HG03060 (cell line): ENCODE data around the gene SEMA6A.
"Not testable (repeated sequence)": the region's sequence is repeated elsewhere in the genome, so short reads cannot be mapped to it uniquely, and the experiment has no call there.

ENCODE experiments used
- ATAC-seq: cut with Tn5 transposase; IDR thresholded peaks from one replicate; pipeline ENCODE4 v1.9.1; 2021; ENCODE audit warnings: low read depth, moderate number of reproducible peaks; ENCODE audit not compliant: unreplicated experiment

SEMA6A gene

DNA sequence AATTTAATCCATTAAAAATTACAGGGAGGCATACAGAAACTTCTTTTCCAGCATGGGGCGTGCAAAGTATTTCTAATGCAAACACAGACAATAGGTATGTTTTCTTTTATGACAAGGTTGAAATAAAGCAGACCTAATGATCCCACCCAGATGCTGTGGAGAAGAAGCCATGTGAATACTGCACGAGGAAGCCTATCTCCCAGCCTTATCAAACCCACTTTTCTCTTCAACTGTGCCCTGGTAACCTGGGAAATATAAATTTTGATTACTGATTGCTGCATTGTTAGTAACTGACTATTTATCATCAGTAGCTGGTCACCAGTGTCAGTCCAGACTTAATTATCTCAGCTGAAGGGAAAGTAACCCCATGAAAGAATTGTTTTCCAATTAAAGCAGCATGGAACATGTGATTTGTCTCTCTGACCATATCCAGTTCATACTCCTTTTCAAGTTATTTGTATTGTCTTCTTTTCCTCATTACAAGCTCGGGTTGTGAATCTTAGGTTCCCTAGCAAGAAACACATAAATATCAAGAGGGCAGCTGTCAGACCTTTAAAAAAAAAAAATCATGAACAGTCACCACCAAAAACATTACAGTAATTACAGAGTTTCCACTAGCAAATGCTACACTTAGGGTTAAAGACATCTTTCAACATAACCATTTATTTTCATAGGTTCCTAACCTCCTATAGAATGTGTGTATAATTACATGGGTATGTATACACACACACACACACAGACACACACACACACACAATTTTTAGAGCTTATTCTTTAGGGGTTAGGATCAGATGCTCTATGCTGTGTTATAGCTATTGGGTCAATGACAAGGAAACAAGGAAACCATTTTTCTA lies 50.3 kb downstream of the SEMA6A start:
- ATAC-seq, result no peak

DNA sequence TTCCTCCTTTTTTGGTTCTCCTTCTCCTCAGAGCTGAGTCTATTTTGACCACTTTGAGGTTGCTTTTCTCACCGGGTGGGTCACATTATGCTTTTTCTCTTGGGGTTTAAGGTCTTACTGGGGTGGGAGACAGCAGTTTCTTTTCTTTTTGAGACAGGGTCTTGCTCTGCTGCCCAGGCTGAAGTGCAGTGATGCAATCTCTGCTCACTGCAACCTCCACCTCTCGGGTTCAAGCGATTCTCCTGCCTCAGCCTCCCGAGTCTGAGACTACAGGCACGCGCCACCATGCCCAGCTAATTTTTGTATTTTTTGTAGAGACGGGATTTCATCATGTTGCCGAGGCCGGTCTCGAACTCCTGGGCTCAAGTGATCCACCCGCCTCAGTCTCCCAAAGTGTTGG lies 51.4 kb downstream of the SEMA6A start:
- not testable (repeated sequence) for ATAC-seq

DNA sequence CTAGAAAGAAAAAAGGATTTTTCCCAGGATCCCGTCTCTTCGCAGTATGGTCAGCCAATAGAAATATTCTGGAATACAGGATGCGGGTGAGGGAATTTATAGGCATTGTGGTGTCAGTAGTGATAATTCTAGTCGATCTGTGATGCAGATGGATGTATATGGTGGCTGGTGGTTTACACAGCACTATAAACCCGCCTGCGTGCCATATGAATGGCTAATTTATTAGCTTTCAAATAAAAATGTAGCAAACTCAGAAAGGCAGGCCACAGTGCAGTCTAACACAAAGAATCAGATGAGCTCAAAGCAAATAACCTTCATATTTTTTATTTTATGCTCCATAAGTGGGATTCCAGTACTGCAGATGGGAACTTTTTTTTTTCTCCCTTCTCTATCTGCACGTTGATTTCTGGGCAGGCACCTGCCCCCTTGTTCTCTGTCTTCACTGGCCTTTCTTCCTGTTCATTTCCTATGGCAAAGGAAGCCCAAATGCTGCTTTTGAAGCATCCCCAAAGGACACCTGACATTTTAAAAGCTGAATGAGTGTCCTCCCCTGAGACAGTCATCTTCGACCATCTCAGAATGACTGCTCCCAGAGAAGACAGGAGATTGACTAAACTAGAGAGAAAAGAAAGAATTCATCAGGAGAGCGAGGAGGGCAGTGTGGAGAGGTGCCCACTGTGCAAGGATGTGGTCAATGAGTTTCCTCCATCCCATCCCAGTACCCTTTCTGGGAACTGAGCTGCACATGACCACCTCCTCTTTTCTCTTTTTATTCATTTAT lies 52.1 kb downstream of the SEMA6A start:
- no peak for ATAC-seq

DNA sequence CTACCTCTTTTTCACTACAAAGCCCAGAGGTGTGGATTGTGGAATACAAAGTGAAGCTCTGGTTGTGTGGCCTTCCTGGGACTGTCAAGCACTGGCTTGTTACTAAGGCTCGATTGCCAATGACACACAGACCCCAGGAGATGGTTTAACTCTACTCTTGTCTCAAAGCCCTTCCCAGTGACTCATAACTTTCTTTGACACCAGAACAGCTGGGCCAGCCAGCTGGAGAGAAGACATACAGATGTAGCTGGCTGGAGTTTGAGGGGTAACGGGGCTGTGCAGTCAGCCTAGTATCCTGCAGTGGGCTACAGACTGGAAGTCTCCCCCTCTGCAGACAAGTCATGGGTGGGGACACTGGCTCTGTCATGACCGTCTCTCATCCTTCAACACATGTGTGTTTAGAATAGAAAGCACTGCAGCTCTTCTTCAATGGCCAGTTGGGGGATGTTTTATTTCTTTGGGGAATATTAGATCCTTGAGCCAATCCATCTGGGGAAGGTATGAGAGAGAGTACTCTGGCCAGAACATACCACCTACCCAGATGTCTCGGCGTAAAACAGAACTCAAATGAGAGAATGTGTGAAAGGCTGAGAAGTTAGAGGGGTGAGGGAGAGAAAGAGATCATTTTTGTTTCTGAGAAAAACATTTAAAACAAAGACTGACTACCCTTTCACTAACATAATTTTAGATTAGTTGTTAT lies 53.3 kb downstream of the SEMA6A start:
- no peak for ATAC-seq

DNA sequence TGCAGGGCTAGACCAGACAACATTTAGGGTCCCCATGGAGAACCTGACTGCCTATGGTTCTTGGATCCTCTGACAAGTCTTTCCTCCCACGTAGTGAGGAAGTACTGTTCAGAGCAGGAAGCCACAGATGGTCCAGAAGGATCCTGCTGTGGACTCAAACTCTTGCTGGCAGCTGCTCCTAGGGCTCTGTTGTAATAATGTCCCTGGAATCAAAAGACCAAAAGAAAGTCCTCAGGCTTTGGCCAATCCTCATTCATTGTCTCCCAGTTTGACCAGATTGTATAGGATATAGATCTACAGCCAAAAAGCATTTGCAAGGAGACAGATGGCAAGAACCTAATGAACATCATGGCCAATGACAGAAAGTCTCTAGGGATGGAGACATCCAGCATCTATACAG lies 53.9 kb downstream of the SEMA6A start:
- ATAC-seq, result no peak

DNA sequence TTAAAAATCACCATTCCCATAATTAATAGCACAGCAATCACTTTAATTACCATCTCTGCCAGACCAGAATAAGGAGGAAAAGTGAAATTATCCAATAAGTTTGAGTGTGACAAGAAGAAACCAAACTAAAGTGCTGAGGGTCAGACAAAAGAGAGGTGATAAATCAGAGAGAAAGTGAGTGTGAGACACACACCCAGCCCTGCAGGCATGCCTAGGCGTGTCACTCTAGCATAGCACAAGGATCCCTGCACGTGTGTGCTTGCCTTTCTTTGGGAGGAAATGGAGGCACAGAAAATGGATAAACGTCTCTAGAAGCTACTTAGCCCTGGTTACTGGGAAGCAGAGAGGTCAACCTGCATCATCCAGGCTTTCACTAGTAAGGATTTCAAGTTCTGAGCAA lies 56.2 kb downstream of the SEMA6A start:
- ATAC-seq, result no peak

DNA sequence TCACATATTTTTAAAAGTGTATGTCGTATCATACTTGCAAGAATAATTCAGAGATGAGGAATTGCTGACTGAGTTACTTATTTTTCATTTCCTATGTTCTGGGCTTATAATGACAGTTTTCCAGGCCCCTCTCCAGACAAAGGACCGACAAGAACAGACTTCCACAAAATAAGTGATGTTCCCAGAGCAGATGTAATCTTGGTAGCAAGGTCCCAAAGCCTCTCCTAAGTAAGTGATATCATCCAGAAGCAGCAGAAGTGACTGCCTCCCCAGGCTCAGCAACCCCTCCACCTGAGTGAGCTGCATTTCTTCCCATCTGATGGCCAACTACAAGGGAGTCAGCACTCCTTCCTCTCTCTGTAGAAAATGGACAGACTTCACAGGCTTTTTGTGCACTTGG lies 57.1 kb downstream of the SEMA6A start:
- ATAC-seq, result no peak

DNA sequence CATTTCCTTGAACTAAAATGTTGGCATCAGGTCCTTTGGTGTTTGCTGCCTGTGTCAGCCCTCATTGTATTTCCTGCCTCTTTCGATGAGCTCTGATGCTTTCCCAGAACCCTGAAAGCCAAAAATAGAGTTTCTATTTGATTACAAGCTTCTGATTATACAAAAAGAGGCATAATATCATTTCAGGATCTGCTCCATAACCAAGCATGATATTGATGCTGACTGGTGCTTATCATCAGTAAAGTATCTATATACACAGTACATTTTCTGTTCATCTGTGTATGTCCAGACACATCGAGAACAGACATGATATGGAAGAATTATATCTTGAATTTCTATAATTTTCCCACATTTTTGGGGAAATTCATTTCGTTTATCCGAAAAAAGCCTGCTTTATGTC lies 58.6 kb downstream of the SEMA6A start:
- no peak for ATAC-seq

DNA sequence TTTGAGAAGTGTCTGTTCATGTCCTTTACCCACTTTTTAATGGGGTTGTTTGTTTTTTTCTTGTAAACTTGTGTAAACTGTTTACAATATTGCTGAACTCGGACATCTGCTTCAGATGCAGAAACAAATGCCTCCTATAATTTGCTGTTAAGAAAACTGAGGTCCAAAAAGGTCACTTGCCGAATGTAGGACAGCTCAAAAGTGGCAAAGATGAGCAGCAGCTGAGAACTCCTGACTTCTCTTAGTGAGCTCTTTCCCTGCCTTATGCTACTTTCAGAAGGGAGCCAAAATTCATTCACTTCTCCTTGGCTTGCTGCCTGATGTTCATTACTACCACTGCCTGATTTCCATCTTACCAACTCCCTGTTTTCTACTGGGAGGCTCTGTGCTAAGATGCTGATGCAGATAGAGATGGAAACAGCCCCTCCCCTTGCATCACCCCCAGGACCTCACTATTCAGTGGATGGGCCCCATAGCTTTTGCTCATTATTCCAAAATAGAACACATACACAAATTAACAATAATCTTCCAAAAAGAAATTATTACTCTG lies 60.1 kb downstream of the SEMA6A start:
- no peak for ATAC-seq

DNA sequence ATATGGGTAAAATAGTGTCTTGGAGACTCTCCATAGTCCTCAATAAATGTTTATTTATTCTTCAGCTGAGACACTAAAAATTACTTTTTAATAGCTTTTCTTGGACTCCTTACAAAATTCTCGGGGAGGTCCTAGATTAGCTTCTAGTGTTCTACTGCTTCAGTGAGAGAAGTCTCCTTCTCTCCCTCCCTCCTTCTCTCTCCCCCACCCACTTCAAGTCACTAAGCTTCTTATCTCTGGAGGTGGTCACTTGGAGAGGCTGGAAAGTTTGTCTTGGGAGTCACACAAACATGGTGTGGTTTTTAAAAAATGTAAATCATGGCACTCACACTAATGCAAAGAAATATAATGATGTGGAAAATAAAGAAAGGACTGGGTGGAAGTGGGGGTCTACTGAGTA lies 64.1 kb downstream of the SEMA6A start:
- ATAC-seq, result no peak

DNA sequence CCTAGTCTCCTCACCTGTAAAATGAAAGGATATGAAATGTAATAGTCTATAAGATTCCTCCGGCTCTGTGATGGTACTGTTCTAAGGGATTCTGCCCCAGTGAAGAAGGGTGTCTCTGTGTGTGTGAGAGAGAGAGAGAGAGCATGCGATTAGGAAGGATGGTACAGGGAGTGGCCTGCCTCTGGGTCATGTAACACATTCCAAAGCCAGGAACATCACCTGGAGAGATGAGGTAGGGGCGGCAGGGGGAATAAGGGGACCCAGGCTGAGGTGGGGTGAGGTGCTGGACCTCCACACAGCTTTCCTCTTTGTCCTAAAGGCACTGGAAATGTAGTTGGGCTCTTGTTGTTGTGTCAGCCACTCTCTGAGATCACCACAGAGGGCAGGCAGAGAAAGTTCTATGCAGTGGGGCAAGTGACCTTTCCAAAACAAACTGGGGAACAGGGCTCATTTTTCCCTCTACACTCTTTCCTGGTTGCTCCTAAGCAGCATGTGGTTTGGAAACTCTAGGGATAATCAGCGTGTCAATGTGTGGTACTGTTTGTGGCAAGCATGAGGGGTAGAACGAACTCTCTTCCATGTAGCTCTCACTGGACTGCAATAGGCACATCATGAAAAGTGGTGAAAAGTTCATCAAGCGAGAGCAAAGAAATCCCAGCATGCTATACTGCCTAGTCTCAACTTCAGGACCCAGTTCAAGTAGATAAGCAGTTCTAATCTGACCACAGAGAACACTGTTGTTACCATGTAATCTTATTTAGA lies 65.0 kb downstream of the SEMA6A start:
- no peak for ATAC-seq

DNA sequence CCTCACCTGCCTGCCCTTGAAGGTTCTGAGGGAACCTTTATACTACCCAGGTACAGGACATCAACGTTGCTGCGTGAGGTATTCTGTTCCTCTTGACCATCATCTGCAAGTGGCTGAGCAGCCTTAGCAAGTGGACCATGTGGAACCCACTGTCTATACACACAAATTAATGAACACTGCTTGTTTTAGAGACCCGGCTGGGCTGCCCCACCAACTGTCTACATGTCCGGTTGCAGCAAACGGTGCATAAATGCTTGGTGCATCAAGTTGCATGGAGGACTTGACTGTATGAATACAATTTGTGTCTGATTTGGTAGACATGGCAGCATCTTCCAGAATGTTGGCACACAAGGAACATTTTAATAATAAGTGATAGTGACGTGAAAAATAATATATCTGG lies 65.8 kb downstream of the SEMA6A start:
- ATAC-seq, result no peak

DNA sequence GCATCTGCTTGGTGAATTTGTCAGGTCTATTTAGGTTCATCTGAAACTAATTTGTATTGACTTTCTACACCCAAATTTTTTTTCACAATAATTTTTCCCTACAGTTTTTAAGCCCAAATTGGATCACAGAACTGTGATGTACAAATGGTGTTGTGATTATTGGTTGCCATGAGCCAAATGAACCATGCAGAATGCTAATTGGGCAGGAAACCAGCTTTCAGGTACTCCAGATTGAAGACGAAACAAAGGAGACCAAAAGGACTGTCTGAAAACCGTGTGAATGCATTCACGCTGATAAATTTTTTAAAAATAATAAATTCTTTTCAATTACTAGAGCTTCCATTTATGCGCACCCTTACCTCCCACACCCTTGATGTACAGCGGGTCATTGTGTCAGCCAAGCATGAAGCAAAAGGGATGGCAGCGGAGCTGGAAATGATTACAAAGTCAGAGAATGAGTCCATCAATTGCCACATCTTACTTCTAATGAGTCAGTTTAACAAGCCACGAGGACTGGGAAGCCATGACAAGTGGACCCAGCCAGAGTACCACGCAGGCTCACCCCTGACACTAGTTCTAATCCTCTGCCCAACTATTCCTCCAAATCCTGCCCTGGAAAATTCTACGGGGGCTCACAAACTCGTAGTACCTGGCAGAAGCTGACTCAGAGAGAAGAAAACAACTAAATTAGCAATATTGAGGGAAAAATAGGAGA lies 66.5 kb downstream of the SEMA6A start:
- ATAC-seq, result no peak

DNA sequence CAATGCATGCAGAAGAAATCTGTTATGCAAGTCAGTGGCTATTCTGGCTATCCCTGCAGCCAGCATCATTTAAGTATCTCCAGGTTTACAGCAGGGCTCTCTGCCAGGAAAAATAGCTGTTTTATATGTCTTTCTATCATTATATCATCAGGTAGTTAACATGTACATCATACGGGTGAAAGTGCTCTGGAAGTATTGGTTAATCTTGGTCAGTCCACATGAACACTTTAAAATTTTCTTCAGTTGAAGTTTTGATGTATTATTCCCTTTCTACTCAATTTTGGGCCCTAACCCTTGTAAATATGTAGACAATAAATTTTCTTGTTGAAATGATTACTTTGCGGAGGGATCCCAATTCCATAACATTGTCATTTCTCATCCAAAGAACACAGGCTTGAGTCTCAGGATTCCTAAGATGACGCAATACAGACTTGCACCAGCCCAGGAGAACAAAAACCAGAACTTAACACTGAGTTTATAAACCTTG lies 67.5 kb downstream of the SEMA6A start:
- no peak for ATAC-seq

DNA sequence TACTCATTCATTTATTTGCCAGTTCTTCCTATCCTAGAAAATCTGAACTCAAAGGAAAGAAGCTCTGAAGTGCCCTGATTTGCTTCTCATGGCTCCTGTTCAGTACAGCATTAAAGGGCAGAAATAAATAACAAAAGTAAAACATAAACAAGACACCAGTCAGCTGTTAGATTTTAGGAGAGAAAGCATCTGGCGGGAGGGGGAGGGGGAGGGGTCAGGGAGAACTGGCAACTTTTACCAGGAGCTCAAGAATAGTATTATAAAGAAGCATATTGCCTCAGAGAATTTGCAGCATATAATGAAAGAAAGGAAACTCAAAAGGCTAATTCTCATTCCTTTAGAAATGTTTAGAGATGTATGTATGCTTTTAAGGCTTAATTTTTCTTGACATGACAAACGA lies 68.1 kb downstream of the SEMA6A start:
- no peak for ATAC-seq

DNA sequence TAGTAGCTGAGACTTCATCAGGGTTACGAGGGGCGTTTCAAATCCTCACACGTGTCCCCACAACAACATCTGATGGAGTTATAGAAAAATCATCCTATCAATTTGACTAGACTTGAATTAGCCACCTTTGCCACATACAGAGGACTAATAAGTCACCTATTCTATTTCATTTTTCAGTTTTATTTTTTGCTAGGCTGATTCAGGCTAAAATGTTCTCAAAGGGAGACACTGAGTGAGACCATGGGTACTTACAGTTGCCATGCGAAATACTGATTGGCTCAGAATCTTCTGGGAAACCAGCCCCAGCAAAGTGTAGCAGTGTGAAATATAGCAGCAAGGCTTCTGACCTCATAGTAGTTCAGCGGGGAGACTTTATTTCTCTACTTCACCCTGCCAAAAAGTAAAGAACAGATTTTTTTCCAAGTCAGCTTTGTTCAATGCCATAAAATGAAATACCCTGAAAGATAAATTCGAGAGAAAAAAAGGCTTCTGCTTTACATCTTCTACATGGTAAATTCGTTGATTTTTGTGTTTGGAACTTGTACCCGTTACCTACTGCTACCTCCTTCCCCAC lies 69.9 kb downstream of the SEMA6A start:
- ATAC-seq, result no peak

DNA sequence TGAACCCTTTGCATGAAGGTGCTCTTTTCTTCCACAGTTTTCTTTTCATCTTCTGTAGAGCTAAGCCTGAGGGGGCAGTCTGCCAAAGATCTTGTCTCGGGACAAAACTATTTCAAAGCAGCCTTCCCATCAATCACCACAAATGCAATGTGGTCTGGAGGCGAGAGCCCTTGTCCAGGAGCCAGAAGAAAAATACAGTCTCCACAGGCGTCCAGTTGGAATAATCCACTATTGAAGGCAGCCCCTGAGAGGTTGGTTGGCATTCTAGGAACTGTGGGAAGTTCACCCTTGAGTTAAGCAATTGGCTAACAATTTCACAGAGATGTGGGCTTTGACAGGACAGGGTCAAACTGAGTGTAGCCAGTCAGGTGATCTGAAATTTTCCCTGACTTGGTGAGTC lies 72.0 kb downstream of the SEMA6A start:
- no peak for ATAC-seq

DNA sequence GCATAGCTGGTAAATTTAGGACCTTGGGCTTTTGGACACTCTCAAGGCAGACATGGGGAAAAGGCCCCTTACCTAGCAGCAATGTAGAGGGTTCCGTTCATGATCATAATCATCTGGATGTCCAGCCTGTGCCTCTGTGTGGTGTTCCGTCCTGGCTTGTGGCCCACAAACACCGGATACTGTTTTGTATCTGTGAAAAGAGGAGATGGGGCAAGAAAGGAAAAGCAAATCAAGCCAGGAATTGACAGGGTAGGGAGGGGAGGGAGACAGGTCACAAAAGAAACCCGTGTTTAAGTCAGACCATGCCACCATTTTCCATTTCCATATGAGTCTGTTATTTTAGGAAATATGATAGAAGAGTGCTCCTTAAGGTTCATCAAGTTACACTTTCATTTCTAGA lies 72.5 kb downstream of the SEMA6A start:
- ATAC-seq, result no peak

DNA sequence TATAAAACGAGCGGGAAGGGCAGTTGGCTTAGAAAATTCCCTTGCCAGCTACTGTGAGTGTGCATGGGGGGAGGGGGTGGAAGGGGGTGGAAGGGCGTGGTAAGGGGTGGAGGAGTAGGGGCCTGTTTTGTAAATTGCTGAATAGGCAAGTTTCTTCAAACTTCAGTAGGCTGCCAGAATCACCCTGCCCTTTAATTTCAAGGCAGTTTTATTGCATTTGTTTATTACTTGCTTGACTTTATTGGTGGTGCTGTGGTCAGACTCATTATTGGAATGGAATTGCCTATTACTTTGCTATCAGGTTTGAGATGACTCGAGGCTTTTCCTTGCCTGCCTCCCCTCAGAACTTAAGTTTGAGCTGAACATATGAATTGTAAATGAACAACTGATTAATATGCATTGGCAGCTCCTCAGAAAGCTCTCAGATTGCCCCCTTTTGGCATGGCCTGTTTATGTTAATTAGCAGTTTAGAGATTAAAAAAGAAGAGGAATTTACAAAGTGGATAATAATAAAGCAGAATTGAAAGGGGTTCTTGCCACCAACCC lies 76.0 kb downstream of the SEMA6A start:
- ATAC-seq, result no peak
